HEK293T (cell line): Measurements from ENCODE around the gene LRRC30.

Experiments used
- CTCF ChIA-PET: fragments of 350-600 bp; formaldehyde crosslinking; extraction: SDS; loops from one replicate; lab custom pipeline; 2021; ENCODE audit warnings: antibody characterized with exemption, inconsistent platforms; lab: Yijun Ruan, JAX
- POLR2A ChIA-PET: fragments of 350-600 bp; formaldehyde crosslinking; extraction: SDS; loops from one replicate; lab custom pipeline; 2020; ENCODE audit warnings: antibody characterized with exemption, inconsistent platforms; lab: Yijun Ruan, JAX
- DNase-seq: peaks from one replicate; pipeline ENCODE4 v3.0.0; 2012; ENCODE audit warnings: mixed read lengths; ENCODE audit errors: extremely low spot score
- ARNT ChIP-seq: fragments of 450-650 bp; IDR thresholded peaks from 2 replicates; pipeline ENCODE4 v1.6.1; 2017; ENCODE audit warnings: mild to moderate bottlenecking
- BHLHE40 ChIP-seq: fragments of 450-650 bp; IDR thresholded peaks from 2 replicates; pipeline ENCODE4 v1.6.1; 2016; ENCODE audit warnings: mild to moderate bottlenecking, moderate library complexity, borderline replicate concordance
- CTBP1 ChIP-seq: fragments of 450-650 bp; IDR thresholded peaks from 2 replicates; pipeline ENCODE4 v1.6.1; 2016; ENCODE audit warnings: borderline replicate concordance
- ELF4 ChIP-seq: fragments of 450-650 bp; IDR thresholded peaks from 2 replicates; pipeline ENCODE4 v1.6.1; 2017; ENCODE audit warnings: antibody characterized with exemption
- FOXA1 ChIP-seq: fragments of 450-650 bp; IDR thresholded peaks from 2 replicates; pipeline ENCODE4 v1.6.1; 2016; ENCODE audit warnings: mild to moderate bottlenecking
- FOXK2 ChIP-seq: fragments of 450-650 bp; IDR thresholded peaks from 2 replicates; pipeline ENCODE4 v1.6.1; 2016; ENCODE audit warnings: mild to moderate bottlenecking
- FOXM1 ChIP-seq: fragments of 450-650 bp; IDR thresholded peaks from 2 replicates; pipeline ENCODE4 v1.6.1; 2017; ENCODE audit warnings: mild to moderate bottlenecking, borderline replicate concordance
- HDGF ChIP-seq: fragments of 450-650 bp; IDR thresholded peaks from 2 replicates; pipeline ENCODE4 v1.6.1; 2017; ENCODE audit warnings: antibody characterized with exemption, borderline replicate concordance
- L3MBTL2 ChIP-seq: fragments of 450-650 bp; conservative IDR thresholded peaks from 2 replicates; pipeline ENCODE4 v1.6.1; 2016; ENCODE audit warnings: mild to moderate bottlenecking
- LEF1 ChIP-seq: fragments of 450-650 bp; IDR thresholded peaks from 2 replicates; pipeline ENCODE4 v1.6.1; 2017; ENCODE audit warnings: mild to moderate bottlenecking, borderline replicate concordance
- NFRKB ChIP-seq: fragments of 450-650 bp; IDR thresholded peaks from 2 replicates; pipeline ENCODE4 v1.6.1; 2016; ENCODE audit warnings: mild to moderate bottlenecking, moderate library complexity
- PKNOX1 ChIP-seq: fragments of 450-650 bp; IDR thresholded peaks from 2 replicates; pipeline ENCODE4 v1.6.1; 2016
- SP1 ChIP-seq: fragments of 450-650 bp; IDR thresholded peaks from 2 replicates; pipeline ENCODE4 v1.6.1; 2017
- SUZ12 ChIP-seq: fragments of 450-650 bp; IDR thresholded peaks from 2 replicates; pipeline ENCODE4 v1.6.1; 2016; ENCODE audit warnings: mild to moderate bottlenecking
- TARDBP ChIP-seq: fragments of 450-650 bp; IDR thresholded peaks from 2 replicates; pipeline ENCODE4 v1.6.1; 2016
- ZNF384 ChIP-seq: fragments of 450-650 bp; IDR thresholded peaks from 2 replicates; pipeline ENCODE4 v1.6.1; 2016

LRRC30 gene

GRCh38 chr18:7255054-7255453 is 24.2 kb downstream of the LRRC30 start:
- CTCF ChIA-PET, result no interaction called here
- POLR2A ChIA-PET, result no interaction called here
- no peak for DNase-seq
- TF ChIP-seq HDGF (no peak), LEF1 (no peak), FOXA1 (no peak), SP1 (no peak)

- TF ChIP-seq TARDBP (no peak), L3MBTL2 (no peak), CTBP1 (no peak), NFRKB (no peak), FOXA1 (no peak), ZNF384 (no peak), ARNT (no peak), ELF4 (no peak), FOXK2 (no peak), SP1 (no peak), SUZ12 (no peak), HDGF (no peak)
- no peak for DNase-seq
- ChIA-PET CTCF (no interaction called here), POLR2A (no interaction called here)
Observed at GRCh38 chr18:7255643-7256042, 24.8 kb downstream of the LRRC30 start.

- DNase-seq, result no peak
- POLR2A ChIA-PET, result no interaction called here
- CTCF ChIA-PET, result no interaction called here
- TF ChIP-seq CTBP1, result no peak
- TF ChIP-seq L3MBTL2, result no peak
- TF ChIP-seq NFRKB, result no peak
- TF ChIP-seq TARDBP, result no peak
- no peak for TF ChIP-seq PKNOX1
Observed at GRCh38 chr18:7256618-7257425, 25.9 kb downstream of the LRRC30 start.

GRCh38 chr18:7257426-7257740 is 26.5 kb downstream of the LRRC30 start:
- no peak for TF ChIP-seq NFRKB
- TF ChIP-seq FOXA1, result no peak
- no peak for TF ChIP-seq SUZ12
- no peak for TF ChIP-seq LEF1
- no peak for TF ChIP-seq FOXM1
- TF ChIP-seq PKNOX1, result no peak
- no peak for TF ChIP-seq ZNF384
- no peak for TF ChIP-seq ARNT
- no peak for TF ChIP-seq CTBP1
- no peak for TF ChIP-seq FOXK2
- TF ChIP-seq BHLHE40, result no peak
- TF ChIP-seq L3MBTL2, result no peak
- no peak for TF ChIP-seq TARDBP
- no peak for TF ChIP-seq SP1
- TF ChIP-seq ELF4, result no peak
- no peak for TF ChIP-seq HDGF
- DNase-seq, result no peak
- ChIA-PET CTCF (no interaction called here), POLR2A (no interaction called here)

DNA sequence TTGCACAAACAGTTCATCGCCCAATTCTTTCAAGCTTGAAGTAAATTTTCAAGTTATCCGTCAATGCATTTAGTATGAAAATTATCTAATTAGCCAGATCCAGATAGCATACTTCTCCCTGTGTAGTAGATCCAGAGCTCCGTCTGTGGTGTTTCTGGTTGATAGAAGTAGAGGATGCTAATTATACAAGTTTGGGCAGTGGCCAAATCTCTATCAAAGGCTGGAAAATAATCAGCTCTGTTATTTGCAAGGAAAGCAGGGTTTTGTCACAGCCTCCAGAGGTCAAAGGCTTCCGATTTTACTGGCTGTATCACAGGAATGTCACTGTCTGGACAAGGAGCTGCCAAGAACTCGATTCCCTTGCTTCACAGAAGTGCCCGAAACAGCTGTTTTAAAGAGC is 28.6 kb downstream of the LRRC30 start:
- POLR2A ChIA-PET, result no interaction called here
- no peak for DNase-seq
- CTCF ChIA-PET, result no interaction called here
- TF ChIP-seq BHLHE40, result no peak
- no peak for TF ChIP-seq CTBP1
- no peak for TF ChIP-seq LEF1
- no peak for TF ChIP-seq SUZ12
- no peak for TF ChIP-seq L3MBTL2
- TF ChIP-seq ZNF384, result no peak
- TF ChIP-seq ELF4, result no peak
- TF ChIP-seq ARNT, result no peak
- no peak for TF ChIP-seq FOXA1
- no peak for TF ChIP-seq HDGF
- no peak for TF ChIP-seq NFRKB

DNA sequence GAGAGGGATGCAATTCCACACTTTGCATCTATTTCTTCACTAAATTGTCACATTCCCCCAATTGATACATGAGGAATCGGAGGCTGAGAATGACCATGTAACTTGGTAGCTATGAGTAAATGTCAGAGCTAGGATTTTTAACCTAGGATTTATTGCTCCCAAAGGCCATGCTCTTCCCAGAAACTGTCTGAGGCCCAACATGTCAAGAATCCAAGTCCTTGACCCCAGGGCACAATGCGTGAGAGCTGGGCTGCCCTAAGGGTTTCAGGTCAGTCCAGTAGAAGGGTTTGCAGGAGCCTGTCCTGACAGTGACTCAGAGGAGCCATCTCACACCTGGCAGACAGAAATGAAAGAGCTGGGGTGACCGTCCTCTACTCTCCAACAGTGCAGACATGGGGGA is 30.3 kb downstream of the LRRC30 start:
- DNase-seq, result no peak
- POLR2A ChIA-PET, result no interaction called here
- CTCF ChIA-PET, result no interaction called here
- TF ChIP-seq SP1 (no peak), HDGF (no peak), FOXM1 (no peak), LEF1 (no peak), NFRKB (no peak), ELF4 (no peak), ARNT (no peak), SUZ12 (no peak), TARDBP (no peak), CTBP1 (no peak), BHLHE40 (no peak), ZNF384 (no peak), FOXK2 (no peak), PKNOX1 (no peak)

DNA sequence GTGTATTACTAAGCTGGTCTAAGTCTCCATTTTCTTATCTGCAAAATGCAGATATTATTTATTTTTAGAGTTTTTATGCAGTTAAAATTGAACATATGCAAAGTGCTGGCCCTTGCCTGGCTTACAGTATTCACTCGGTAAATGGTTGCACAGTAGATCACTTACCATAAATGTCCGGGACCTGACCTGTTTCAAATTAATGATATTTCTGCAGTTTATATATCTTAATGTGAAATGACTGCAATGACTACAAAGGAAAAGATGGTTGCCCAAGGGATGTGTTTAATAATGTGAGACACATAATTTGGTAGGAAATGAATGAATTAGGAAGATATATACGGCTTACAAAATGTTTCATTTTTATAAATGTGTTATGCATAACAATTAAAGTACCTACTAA is 37.1 kb downstream of the LRRC30 start:
- ChIA-PET POLR2A (no interaction called here), CTCF (no interaction called here)
- TF ChIP-seq SP1 (no peak), TARDBP (no peak), HDGF (no peak), L3MBTL2 (no peak), BHLHE40 (no peak), ARNT (no peak), FOXA1 (no peak), NFRKB (no peak), FOXM1 (no peak), ZNF384 (no peak), ELF4 (no peak), SUZ12 (no peak), CTBP1 (no peak), FOXK2 (no peak), LEF1 (no peak), PKNOX1 (no peak)
- DNase-seq, result no peak
